ENCODE results near the gene SYNE2. TPM values are rescaled to one million over a fixed set of nuclear protein-coding genes. Genes with fewer than 3 reads are reported as not detected.

The SYNE2 gene
- total and polyA plus RNA-seq, 9 donors: 65.1 to 262 (median 180) TPM

DNA sequence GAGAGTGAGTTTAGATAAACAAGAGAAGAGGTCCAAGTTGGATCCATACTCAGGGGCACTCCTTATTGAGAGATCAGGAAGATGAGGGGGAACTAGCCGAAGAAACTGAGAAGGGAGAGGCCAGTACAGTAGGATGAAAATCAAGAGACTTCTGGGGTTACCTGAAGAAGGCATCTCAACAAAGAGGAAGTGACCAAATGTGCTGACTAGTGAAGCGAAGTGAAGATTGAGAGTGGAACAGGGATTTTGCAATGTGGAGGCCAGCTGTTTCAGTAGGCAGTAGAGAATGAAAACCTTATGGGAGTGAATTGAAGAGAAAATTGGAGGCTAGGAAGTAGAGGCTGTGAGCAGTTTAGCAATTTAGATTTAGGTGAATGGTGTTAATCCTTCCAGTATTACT lies 153.0 kb downstream of the SYNE2 start:
- no peak for DNase-seq
- no peaks in the 10 kb centered on the region for H3K9me3 ChIP-seq
- intact Hi-C loops (cut with DNase I): loop anchor here in 1 of 4 donors (10.0 kb wide), 1 partner anchor 289 kb away; the partner anchor contains the start of gene ESR2
- TF ChIP-seq, protein P1, sequence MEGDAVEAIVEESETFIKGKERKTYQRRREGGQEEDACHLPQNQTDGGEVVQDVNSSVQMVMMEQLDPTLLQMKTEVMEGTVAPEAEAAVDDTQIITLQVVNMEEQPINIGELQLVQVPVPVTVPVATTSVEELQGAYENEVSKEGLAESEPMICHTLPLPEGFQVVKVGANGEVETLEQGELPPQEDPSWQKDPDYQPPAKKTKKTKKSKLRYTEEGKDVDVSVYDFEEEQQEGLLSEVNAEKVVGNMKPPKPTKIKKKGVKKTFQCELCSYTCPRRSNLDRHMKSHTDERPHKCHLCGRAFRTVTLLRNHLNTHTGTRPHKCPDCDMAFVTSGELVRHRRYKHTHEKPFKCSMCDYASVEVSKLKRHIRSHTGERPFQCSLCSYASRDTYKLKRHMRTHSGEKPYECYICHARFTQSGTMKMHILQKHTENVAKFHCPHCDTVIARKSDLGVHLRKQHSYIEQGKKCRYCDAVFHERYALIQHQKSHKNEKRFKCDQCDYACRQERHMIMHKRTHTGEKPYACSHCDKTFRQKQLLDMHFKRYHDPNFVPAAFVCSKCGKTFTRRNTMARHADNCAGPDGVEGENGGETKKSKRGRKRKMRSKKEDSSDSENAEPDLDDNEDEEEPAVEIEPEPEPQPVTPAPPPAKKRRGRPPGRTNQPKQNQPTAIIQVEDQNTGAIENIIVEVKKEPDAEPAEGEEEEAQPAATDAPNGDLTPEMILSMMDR (IDR thresholded peaks at IDR 0.05): no peak
- TF ChIP-seq POLR2A (IDR thresholded peaks at IDR 0.05) (no peak), EP300 (IDR thresholded peaks at IDR 0.05) (no peak)
- no peak overlapping the region for H3K4me3 ChIP-seq
- no peak overlapping the region for H3K27ac ChIP-seq
- no peaks in the 10 kb centered on the region for H3K27me3 ChIP-seq
- no peaks in the 10 kb centered on the region for H3K36me3 ChIP-seq
- H3K4me1 ChIP-seq (ENCODE audit: insufficient read depth): peaks cover 2% of the 10 kb centered on the region
- WGBS, 3 donors: 93 to 95% (median 94%) methylated on average over 2 of the region's 2 CpGs

DNA sequence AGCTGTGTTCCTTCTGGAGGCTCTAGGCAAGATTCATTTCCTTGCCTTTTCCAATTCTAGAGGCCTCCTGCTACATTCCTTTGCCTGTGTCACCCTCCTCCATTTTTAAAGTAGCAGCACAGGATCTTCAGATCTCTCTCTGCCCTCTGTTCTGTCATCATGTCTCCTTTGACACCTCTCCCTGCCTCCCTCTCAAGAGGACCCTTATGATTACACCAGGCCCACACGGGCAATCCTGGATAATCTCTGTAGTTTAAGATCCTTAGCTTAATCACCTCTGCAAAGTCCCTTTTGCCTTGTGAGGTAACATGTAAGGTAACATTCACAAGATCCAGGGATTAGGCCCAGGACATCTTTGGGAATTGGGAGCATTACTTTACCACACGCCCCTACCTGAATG lies 155.2 kb downstream of the SYNE2 start:
- DNase-seq: no peak
- no peaks in the 10 kb centered on the region for H3K36me3 ChIP-seq
- intact Hi-C loops (cut with DNase I): loop anchor here in 1 of 4 donors (10.0 kb wide), 1 partner anchor 287 kb away; the partner anchor contains the start of gene ESR2

DNA sequence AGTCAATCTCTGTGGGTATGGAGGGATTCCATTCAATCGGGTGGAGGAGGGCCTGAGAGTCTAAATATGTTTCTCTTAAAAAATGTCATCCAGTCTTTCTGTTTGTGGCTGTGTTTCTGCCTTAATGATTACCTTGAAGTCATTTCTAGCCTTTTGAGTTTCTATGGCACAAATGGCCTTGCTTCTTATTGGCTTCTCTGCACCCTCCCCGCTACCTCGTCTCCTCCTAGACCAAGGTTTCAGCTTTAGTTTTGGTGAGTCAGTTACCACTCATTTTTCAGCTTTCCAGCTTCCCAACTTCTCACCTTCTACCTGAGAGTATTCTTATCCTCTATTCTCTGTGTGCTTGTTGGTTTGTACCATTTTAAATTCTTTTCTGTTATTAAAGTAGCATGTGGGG lies 159.2 kb downstream of the SYNE2 start:
- no peak overlapping the region for H3K4me3 ChIP-seq
- intact Hi-C loops (cut with DNase I): loop anchor here in 1 of 4 donors (10.0 kb wide), 1 partner anchor 293 kb away; no protein-coding TSS in a partner anchor
- H3K4me1 ChIP-seq (ENCODE audit: insufficient read depth): no peaks in the 10 kb centered on the region
- DNase-seq: no peak
- H3K27ac ChIP-seq: no peak overlapping the region
- H3K9me3 ChIP-seq: peaks cover 0 to 3% of the 10 kb centered on the region in 2 donors
- WGBS, 3 donors: 75 to 83% (median 82%) methylated on average over 3 of the region's 3 CpGs
- no peaks in the 10 kb centered on the region for H3K36me3 ChIP-seq
- H3K27me3 ChIP-seq: no peaks in the 10 kb centered on the region
- TF ChIP-seq POLR2A (IDR thresholded peaks at IDR 0.05): no peak
- TF ChIP-seq EP300 (IDR thresholded peaks at IDR 0.05): no peak
- TF ChIP-seq, protein P1 (IDR thresholded peaks at IDR 0.05): no peak

More for the DNA sequence above, 155.2 kb downstream of the SYNE2 start:
- no peaks in the 10 kb centered on the region for H3K9me3 ChIP-seq
- no peaks in the 10 kb centered on the region for H3K4me1 ChIP-seq (ENCODE audit: insufficient read depth)
- TF ChIP-seq EP300 (IDR thresholded peaks at IDR 0.05): no peak
- TF ChIP-seq POLR2A (IDR thresholded peaks at IDR 0.05): no peak
- TF ChIP-seq, protein P1 (IDR thresholded peaks at IDR 0.05): no peak
- H3K27me3 ChIP-seq: no peaks in the 10 kb centered on the region
- WGBS, 3 donors: 91 to 93% (median 92%) methylated on average over 2 of the region's 2 CpGs
- H3K4me3 ChIP-seq: no peak overlapping the region
- no peak overlapping the region for H3K27ac ChIP-seq

DNA sequence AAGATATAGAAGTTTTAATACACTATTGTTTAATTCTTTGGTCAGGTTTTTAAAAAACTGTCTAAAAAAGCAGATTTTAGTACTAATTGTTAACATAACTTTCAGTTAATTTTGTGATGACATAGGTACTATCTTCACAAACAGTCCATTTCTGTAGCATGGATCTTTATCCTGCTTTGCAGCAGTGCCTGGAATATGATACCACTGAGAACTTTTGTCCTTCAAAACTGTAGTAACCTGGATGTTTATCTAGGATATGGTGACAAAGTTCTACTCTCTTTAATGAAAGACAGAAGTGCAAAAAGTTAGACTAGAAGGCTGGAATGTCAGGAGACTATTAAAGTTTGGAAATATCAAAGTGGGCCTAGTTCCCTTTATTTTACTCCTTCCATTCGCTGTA lies 159.9 kb downstream of the SYNE2 start:
- 79 to 96% (median 89%) methylated on average over 1 of the region's 1 CpG for WGBS, 3 donors
- TF ChIP-seq, protein P1 (IDR thresholded peaks at IDR 0.05): no peak
- TF ChIP-seq POLR2A (IDR thresholded peaks at IDR 0.05) (no peak), EP300 (IDR thresholded peaks at IDR 0.05) (no peak)
- intact Hi-C loops (cut with DNase I): loop anchor here in 1 of 4 donors (10.0 kb wide), 1 partner anchor 292 kb away; no protein-coding TSS in a partner anchor
- H3K9me3 ChIP-seq: peaks cover 0 to 3% of the 10 kb centered on the region in 2 donors
- DNase-seq: no peak
- no peaks in the 10 kb centered on the region for H3K4me1 ChIP-seq (ENCODE audit: insufficient read depth)
- no peak overlapping the region for H3K27ac ChIP-seq
- no peaks in the 10 kb centered on the region for H3K36me3 ChIP-seq
- H3K4me3 ChIP-seq: no peak overlapping the region
- no peaks in the 10 kb centered on the region for H3K27me3 ChIP-seq
